ENCODE results near the gene CPXM2. TPM values are rescaled to one million over a fixed set of nuclear protein-coding genes. Genes with fewer than 3 reads are reported as not detected.
A peak's percentile ranks its signal among the peaks of the same experiment; 100 is the strongest.

The CPXM2 gene
- total and polyA plus RNA-seq, 10 of the 15 experiments (the other 5 are each of a cell fraction or from before 2014, with no cell fraction given) = 0.08 to 1.1 (median 0.58) TPM

- TF ChIP-seq ATF2 (IDR thresholded peaks at IDR 0.05; ENCODE audit: low read length) (no peak), TBL1XR1 (IDR thresholded peaks at IDR 0.05; ENCODE audit: low read depth, low read length) (no peak), IKZF1 (conservative IDR thresholded peaks at IDR 0.05) (peak; percentile 87), CBX5 (IDR thresholded peaks at IDR 0.05; ENCODE audit: low read depth) (no peak), MYC (IDR thresholded peaks at IDR 0.05; ENCODE audit: insufficient read depth, insufficient read length, insufficient replicate concordance, low read length, severe bottlenecking) (no peak), ETV6 (conservative IDR thresholded peaks at IDR 0.05 in 1 of 2, IDR thresholded peaks at IDR 0.05 in 1 of 2; ENCODE audit: borderline replicate concordance in 1 of 2, low read depth in 1 of 2) (0 out of 4 replicates have a peak, but pooled peaks of 1 of the 2 experiments have one; percentile 16), ZBTB33 (IDR thresholded peaks at IDR 0.05) (0 out of 2 replicates have a peak, but pooled peaks have one; percentile 42), SP1 (IDR thresholded peaks at IDR 0.05; ENCODE audit: low read depth, low read length) (no peak), FOS (IDR thresholded peaks at IDR 0.05; ENCODE audit: borderline replicate concordance, extremely low read depth, insufficient read length) (no peak), RUNX3 (IDR thresholded peaks at IDR 0.05; ENCODE audit: low read length) (peak; percentile 82; the same call in 1 of the 2 replicates), RELA (IDR thresholded peaks at IDR 0.05; ENCODE audit: borderline replicate concordance, partially characterized antibody) (no peak), RFX5 (IDR thresholded peaks at IDR 0.05; ENCODE audit: low read depth, low read length) (no peak), SMAD5 (IDR thresholded peaks at IDR 0.05; ENCODE audit: low read depth) (no peak), CEBPZ (IDR thresholded peaks at IDR 0.05; ENCODE audit: low read depth, low read length) (no peak), FOXM1 (IDR thresholded peaks at IDR 0.05; ENCODE audit: low read depth, low read length) (peak; percentile 64; the same call in 1 of the 2 replicates), NKRF (conservative IDR thresholded peaks at IDR 0.05) (no peak), CBX3 (IDR thresholded peaks at IDR 0.05; ENCODE audit: borderline replicate concordance, low read depth) (no peak), CREM (IDR thresholded peaks at IDR 0.05; ENCODE audit: low read depth) (peak; percentile 81), SMARCA5 (IDR thresholded peaks at IDR 0.05) (0 out of 2 replicates have a peak, but pooled peaks have one; percentile 12), ASH2L (IDR thresholded peaks at IDR 0.05; ENCODE audit: borderline replicate concordance, low read depth) (no peak), EP300 (IDR thresholded peaks at IDR 0.05; ENCODE audit: borderline replicate concordance in 1 of 2, control insufficient read depth in 1 of 2, low read depth in 2 of 2, low read length in 2 of 2) (peak in 1 of 2 experiments; percentile 70; a peak in 1 of 4 replicates)
Measured at GRCh38 chr10:123858907-123859652, 32.5 kb downstream of the CPXM2 start (continued).
